GM12865 (cell line): Measurements from ENCODE around the gene ANO9.
"Not testable (repeated sequence)": the region's sequence is repeated elsewhere in the genome, so short reads cannot be mapped to it uniquely, and the experiment has no call there.

ENCODE experiments used
- DNase-seq: peaks from one replicate; pipeline ENCODE4 v3.0.0; 2010; ENCODE audit warnings: low read depth
- H3K4me3 ChIP-seq: 2 replicates; pipeline ENCODE4 v1.5.1; 2011; ENCODE audit warnings: mild to moderate bottlenecking, low read depth, low read length, control low read depth
- CTCF ChIP-seq: IDR thresholded peaks from 2 replicates; pipeline ENCODE4 v1.5.1; 2011; ENCODE audit warnings: low read length, control low read depth, low read depth, inconsistent platforms; ENCODE audit not compliant: insufficient read depth; ENCODE audit errors: missing control alignments

Gene ANO9

GRCh38 chr11:438101-438844, 3.5 kb downstream of the ANO9 start:
- TF ChIP-seq CTCF: no peak
- H3K4me3 ChIP-seq: no peak overlapping the region
- no peak for DNase-seq

GRCh38 chr11:437228-437870, 4.5 kb downstream of the ANO9 start:
- no peak for TF ChIP-seq CTCF
- H3K4me3 ChIP-seq: no peak overlapping the region
- DNase-seq: no peak

GRCh38 chr11:434999-435740, 6.6 kb downstream of the ANO9 start:
- not testable (repeated sequence) for DNase-seq, H3K4me3 ChIP-seq

GRCh38 chr11:434496-434895, 7.3 kb downstream of the ANO9 start:
- TF ChIP-seq CTCF: no peak
- no peak for DNase-seq
- no peak overlapping the region for H3K4me3 ChIP-seq

GRCh38 chr11:433641-434040, 8.2 kb downstream of the ANO9 start:
- TF ChIP-seq CTCF: no peak
- no peak for DNase-seq
- H3K4me3 ChIP-seq: no peak overlapping the region

- no peak for DNase-seq
- TF ChIP-seq CTCF: no peak
- no peak overlapping the region for H3K4me3 ChIP-seq
Measured at GRCh38 chr11:433111-433510, 8.7 kb downstream of the ANO9 start.

GRCh38 chr11:432501-433100, 9.2 kb downstream of the ANO9 start:
- no peak for DNase-seq
- no peak overlapping the region for H3K4me3 ChIP-seq
- no peak for TF ChIP-seq CTCF
